ENCODE data around the gene ZNF324B. TPM values are rescaled to one million over a fixed set of nuclear protein-coding genes. Genes with fewer than 3 reads are reported as not detected.

The ZNF324B gene
- total RNA-seq, 2 donors from 2014 or later = 4.7 to 5.1 TPM

Other genes starting within 250 kb of the ZNF324B start
- 10 to 100 TPM; 17.6 to 29.9 TPM for gene ZNF544, start 222.7 kb upstream of the ZNF324B start, total RNA-seq
- gene ZNF8, start 172.7 kb upstream of the ZNF324B start, total RNA-seq = 1 to 10 TPM; 3.5 to 4.1 TPM
- 10 to 100 TPM; 24.3 to 26.9 TPM for gene ERVK3-1, start 146.2 kb upstream of the ZNF324B start, total RNA-seq
- gene ZSCAN22, start 124.6 kb upstream of the ZNF324B start, total RNA-seq = 1 to 10 TPM; 2.6 to 2.8 TPM
- 1 to 10 TPM; 2.1 to 2.5 TPM for gene A1BG, start 98.1 kb upstream of the ZNF324B start, total RNA-seq
- 1 to 10 TPM in 1 of 2 donors, under 1 TPM in 1; 0.73 to 1.6 TPM for gene ZNF497, start 88.9 kb upstream of the ZNF324B start, total RNA-seq
- gene ZNF837, start 70.6 kb upstream of the ZNF324B start, total RNA-seq = 1 to 10 TPM; 2.4 to 2.5 TPM
- gene RPS5, start 64.4 kb upstream of the ZNF324B start, total RNA-seq = 100 to 1,000 TPM; 600 to 683 TPM
- gene RNF225, start 56.0 kb upstream of the ZNF324B start, total RNA-seq = not detected
- gene ZNF584, start 43.0 kb upstream of the ZNF324B start, total RNA-seq = 1 to 10 TPM; 7.8 to 7.9 TPM
- gene ZNF132, start 11.5 kb upstream of the ZNF324B start, total RNA-seq = 1 to 10 TPM; 3.0 to 4.6 TPM
- 10 to 100 TPM; 11.6 to 14.0 TPM for gene ZNF324, start 15.5 kb downstream of the ZNF324B start, total RNA-seq
- gene ZNF446, start 24.7 kb downstream of the ZNF324B start, total RNA-seq = 10 to 100 TPM in 1 of 2 donors, 1 to 10 TPM in 1; 10.0 to 11.2 TPM
- 1 to 10 TPM; 2.8 to 4.6 TPM for gene SLC27A5, start 60.4 kb downstream of the ZNF324B start, total RNA-seq
- 10 to 100 TPM; 13.7 to 14.3 TPM for gene ZBTB45, start 68.2 kb downstream of the ZNF324B start, total RNA-seq
- 100 to 1,000 TPM; 171 to 184 TPM for gene TRIM28, start 92.4 kb downstream of the ZNF324B start, total RNA-seq
- 100 to 1,000 TPM; 204 to 215 TPM for gene CHMP2A, start 103.5 kb downstream of the ZNF324B start, total RNA-seq
- gene UBE2M, start 107.0 kb downstream of the ZNF324B start, total RNA-seq = 10 to 100 TPM; 55.8 to 70.4 TPM
- gene MZF1, start 121.7 kb downstream of the ZNF324B start, total RNA-seq = 10 to 100 TPM; 22.8 to 28.9 TPM

All from left colon (tissue), 2 donors.